Fibroblast of lung (primary cell): Measurements from ENCODE around the gene PTPRM. TPM values are rescaled to one million over a fixed set of nuclear protein-coding genes. Genes with fewer than 3 reads are reported as not detected.

Experiments used
- DNase-seq, 2 donors: peaks; one replicate each; pipeline versions ENCODE4 v3.0.0 to v3.0.0-alpha.2; 2010; ENCODE audit warnings: low read depth in 2 of 2
- H2AFZ ChIP-seq: 2 replicates; pipeline ENCODE4 v1.5.1; 2012; ENCODE audit warnings: low read length, control low read depth, inconsistent platforms
- H3K27ac ChIP-seq: 2 replicates; pipeline ENCODE4 v1.5.1; 2011; ENCODE audit warnings: low read length, control low read depth; ENCODE audit not compliant: insufficient read depth
- H3K27me3 ChIP-seq: 2 replicates; pipeline ENCODE4 v1.5.1; 2011; ENCODE audit warnings: mild to moderate bottlenecking, low read length; ENCODE audit not compliant: control insufficient read depth, insufficient read depth
- H3K36me3 ChIP-seq: 2 replicates; pipeline ENCODE4 v1.5.1; 2011; ENCODE audit warnings: low read length; ENCODE audit not compliant: control insufficient read depth, insufficient read depth
- H3K4me1 ChIP-seq: 2 replicates; pipeline ENCODE4 v1.5.1; 2011; ENCODE audit warnings: low read length; ENCODE audit not compliant: control insufficient read depth, insufficient read depth; ENCODE audit errors: extremely low read depth
- H3K4me2 ChIP-seq: 2 replicates; pipeline ENCODE4 v1.5.1; 2011; ENCODE audit warnings: low read length, control low read depth; ENCODE audit not compliant: insufficient read depth; ENCODE audit errors: extremely low read depth
- H3K4me3 ChIP-seq, 4 experiments: fragments of 200-600 bp in 1 of 4; sonication (generic) in 1 of 4; replicated peaks in 1 of 4; 2 replicates each; pipeline ENCODE4 v1.5.1; 2011 to 2016; ENCODE audit warnings: low read length in 4 of 4, low read depth in 3 of 4, mild to moderate bottlenecking in 3 of 4, control low read depth in 2 of 4, inconsistent platforms in 1 of 4, mixed read lengths in 1 of 4; ENCODE audit not compliant: insufficient read depth in 1 of 4; ENCODE audit errors: control extremely low read depth in 1 of 4
- H3K79me2 ChIP-seq: 2 replicates; pipeline ENCODE4 v1.5.1; 2012; ENCODE audit warnings: mild to moderate bottlenecking, low read length, inconsistent platforms; ENCODE audit not compliant: control insufficient read depth, insufficient read depth
- H3K9ac ChIP-seq: 2 replicates; pipeline ENCODE4 v1.5.1; 2011; ENCODE audit warnings: mild to moderate bottlenecking, low read length, control low read depth; ENCODE audit not compliant: insufficient read depth
- H3K9me3 ChIP-seq: 2 replicates; pipeline ENCODE4 v1.5.1; 2012; ENCODE audit warnings: low read depth, low read length; ENCODE audit not compliant: control insufficient read depth, insufficient read depth
- H4K20me1 ChIP-seq: 2 replicates; pipeline ENCODE4 v1.5.1; 2011; ENCODE audit warnings: low read length; ENCODE audit not compliant: control insufficient read depth, insufficient read depth; ENCODE audit errors: extremely low read depth
- EZH2 ChIP-seq: IDR thresholded peaks from 2 replicates; pipeline ENCODE4 v1.5.1; 2012; ENCODE audit warnings: low read length, control low read depth, mild to moderate bottlenecking; ENCODE audit errors: missing control alignments
- polyA plus RNA-seq, 2 donors: library from polyadenylated mRNA; depleted of rRNA in 1 of 2; stranded (reverse) in 1 of 2; unstranded in 1 of 2; fragments of >200 nt; gene quantifications; 2 replicates each; pipeline ENCODE4 v1.2.1, GENCODE V29; 2011 to 2012; ENCODE audit warnings: missing spikeins in 1 of 2
- total RNA-seq: library from RNA; depleted of rRNA; stranded (reverse); fragments of >200 nt; gene quantifications from 2 replicates; pipeline ENCODE4 v1.2.1, GENCODE V29; 2014
- TF ChIP-seq, protein P1 (sequence below), 2 donors: IDR thresholded peaks in 1 of 2; conservative IDR thresholded peaks in 1 of 2; 1 replicate in 1 of 2; 2 replicates in 1 of 2; pipeline ENCODE4 v1.5.1; 2011 to 2012; ENCODE audit warnings: low read length in 2 of 2, control low read depth in 1 of 2, inconsistent platforms in 1 of 2, low read depth in 1 of 2, mild to moderate bottlenecking in 1 of 2

PTPRM gene
- total and polyA plus RNA-seq, 2 donors (not counting 1 experiment from before 2014, with no cell fraction given) = 86.6 to 87.0 TPM

DNA sequence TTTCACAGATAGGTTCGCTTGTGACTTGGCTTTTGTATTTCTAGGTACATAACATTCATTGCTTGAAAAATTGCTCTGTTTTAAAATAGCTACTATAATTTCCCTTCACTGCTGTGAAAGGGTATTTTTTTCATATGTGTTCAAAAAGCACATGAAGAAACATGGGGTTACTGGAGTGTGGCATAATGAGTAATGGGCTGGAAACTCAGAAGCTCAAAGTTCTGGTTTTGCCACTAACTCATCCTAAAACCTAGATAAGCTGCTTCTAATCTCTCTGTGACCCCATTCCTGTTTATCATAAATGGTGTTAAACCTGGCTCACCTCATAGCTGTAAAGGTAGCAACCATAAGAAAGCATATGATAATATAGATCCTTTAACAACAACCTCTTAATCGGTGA is 319.3 kb downstream of the PTPRM start:
- DNase-seq = no peak
- Histone ChIP-seq H2AFZ (no peak overlapping the region), H3K27me3 (no peaks in the 10 kb centered on the region), H3K79me2 (no peaks in the 10 kb centered on the region), H3K4me1 (no peaks in the 10 kb centered on the region), H3K9ac (no peak overlapping the region), H4K20me1 (no peaks in the 10 kb centered on the region), H3K36me3 (no peaks in the 10 kb centered on the region), H3K9me3 (no peaks in the 10 kb centered on the region), H3K4me2 (no peak overlapping the region), H3K4me3 (no peak overlapping the region), H3K27ac (no peak overlapping the region)
- no peak for TF ChIP-seq EZH2
- TF ChIP-seq, protein P1, sequence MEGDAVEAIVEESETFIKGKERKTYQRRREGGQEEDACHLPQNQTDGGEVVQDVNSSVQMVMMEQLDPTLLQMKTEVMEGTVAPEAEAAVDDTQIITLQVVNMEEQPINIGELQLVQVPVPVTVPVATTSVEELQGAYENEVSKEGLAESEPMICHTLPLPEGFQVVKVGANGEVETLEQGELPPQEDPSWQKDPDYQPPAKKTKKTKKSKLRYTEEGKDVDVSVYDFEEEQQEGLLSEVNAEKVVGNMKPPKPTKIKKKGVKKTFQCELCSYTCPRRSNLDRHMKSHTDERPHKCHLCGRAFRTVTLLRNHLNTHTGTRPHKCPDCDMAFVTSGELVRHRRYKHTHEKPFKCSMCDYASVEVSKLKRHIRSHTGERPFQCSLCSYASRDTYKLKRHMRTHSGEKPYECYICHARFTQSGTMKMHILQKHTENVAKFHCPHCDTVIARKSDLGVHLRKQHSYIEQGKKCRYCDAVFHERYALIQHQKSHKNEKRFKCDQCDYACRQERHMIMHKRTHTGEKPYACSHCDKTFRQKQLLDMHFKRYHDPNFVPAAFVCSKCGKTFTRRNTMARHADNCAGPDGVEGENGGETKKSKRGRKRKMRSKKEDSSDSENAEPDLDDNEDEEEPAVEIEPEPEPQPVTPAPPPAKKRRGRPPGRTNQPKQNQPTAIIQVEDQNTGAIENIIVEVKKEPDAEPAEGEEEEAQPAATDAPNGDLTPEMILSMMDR (conservative IDR thresholded peaks at IDR 0.05 in 1 of 2, IDR thresholded peaks at IDR 0.05 in 1 of 2; ENCODE audit: low read depth in 1 of 2, low read length in 2 of 2) = no peak

- no peak overlapping the region for H3K4me3 ChIP-seq
- no peak for DNase-seq
- H3K27me3 ChIP-seq = no peaks in the 10 kb centered on the region
- TF ChIP-seq EZH2 = no peak
- TF ChIP-seq, protein P1 (conservative IDR thresholded peaks at IDR 0.05 in 1 of 2, IDR thresholded peaks at IDR 0.05 in 1 of 2; ENCODE audit: low read depth in 1 of 2, low read length in 2 of 2) = no peak
- no peak overlapping the region for H3K9ac ChIP-seq
- no peaks in the 10 kb centered on the region for H3K36me3 ChIP-seq
- no peaks in the 10 kb centered on the region for H3K79me2 ChIP-seq
- no peaks in the 10 kb centered on the region for H4K20me1 ChIP-seq
- no peaks in the 10 kb centered on the region for H3K9me3 ChIP-seq
- H3K4me1 ChIP-seq = no peaks in the 10 kb centered on the region
- H3K27ac ChIP-seq = no peak overlapping the region
- H2AFZ ChIP-seq = no peak overlapping the region
- H3K4me2 ChIP-seq = no peak overlapping the region
Measured at GRCh38 chr18:7889515-7889914, 322.4 kb downstream of the PTPRM start.

- no peak overlapping the region for H3K9ac ChIP-seq
- DNase-seq = peak; percentile 9 to 10
- no peak overlapping the region for H3K4me3 ChIP-seq
- no peak overlapping the region for H3K27ac ChIP-seq
- no peaks in the 10 kb centered on the region for H3K79me2 ChIP-seq
- no peaks in the 10 kb centered on the region for H3K36me3 ChIP-seq
- no peak overlapping the region for H3K4me2 ChIP-seq
- no peak overlapping the region for H2AFZ ChIP-seq
- H4K20me1 ChIP-seq = no peaks in the 10 kb centered on the region
- no peaks in the 10 kb centered on the region for H3K4me1 ChIP-seq
- H3K9me3 ChIP-seq = no peaks in the 10 kb centered on the region
- TF ChIP-seq, protein P1 (conservative IDR thresholded peaks at IDR 0.05 in 1 of 2, IDR thresholded peaks at IDR 0.05 in 1 of 2; ENCODE audit: low read depth in 1 of 2, low read length in 2 of 2) = no peak
- no peak for TF ChIP-seq EZH2
- no peaks in the 10 kb centered on the region for H3K27me3 ChIP-seq
Measured at GRCh38 chr18:7890075-7890474, 323.0 kb downstream of the PTPRM start.
